NCI-H2196 (cell line): ENCODE measurements around the gene SH3GLB1.
A peak's percentile ranks its signal among the peaks of the same experiment; 100 is the strongest.

Experiments used
- DNase-seq: peaks from one replicate; lab custom pipeline; 2025; ENCODE audit not compliant: unreplicated experiment; lab: John Stamatoyannopoulos, UW

Gene SH3GLB1

GRCh38 chr1:86773341-86774288, 69.2 kb downstream of the SH3GLB1 start:
- no peak for DNase-seq

- peak; percentile 84 for DNase-seq
Measured at GRCh38 chr1:86774305-86775295, 70.2 kb downstream of the SH3GLB1 start.

GRCh38 chr1:86775395-86775794, 71.0 kb downstream of the SH3GLB1 start:
- no peak for DNase-seq

GRCh38 chr1:86776108-86776507, 71.7 kb downstream of the SH3GLB1 start:
- no peak for DNase-seq

GRCh38 chr1:86778569-86779239, 74.3 kb downstream of the SH3GLB1 start:
- no peak for DNase-seq

GRCh38 chr1:86779308-86780191, 75.2 kb downstream of the SH3GLB1 start:
- peak; percentile 54 for DNase-seq

- no peak for DNase-seq
Measured at GRCh38 chr1:86782482-86782881, 78.1 kb downstream of the SH3GLB1 start.

GRCh38 chr1:86787621-86788020, 83.2 kb downstream of the SH3GLB1 start:
- DNase-seq: no peak

GRCh38 chr1:86788300-86789206, 84.2 kb downstream of the SH3GLB1 start:
- DNase-seq: no peak

GRCh38 chr1:86795316-86795715, 90.9 kb downstream of the SH3GLB1 start:
- DNase-seq: no peak
